Gastrocnemius medialis (tissue), 4 donors: ENCODE measurements around the gene HDAC4.

Experiments
- CTCF ChIP-seq, 5 experiments: fragments of 450-650 bp in 3 of 5; fragments of 200-600 bp in 2 of 5; sonication (generic) in 2 of 5; IDR thresholded peaks in 4 of 5; conservative IDR thresholded peaks in 1 of 5; 1 replicate in 4 of 5; 2 replicates in 1 of 5; pipeline ENCODE4 v1.5.1; 2016 to 2019; ENCODE audit warnings: antibody characterized with exemption in 5 of 5, mild to moderate bottlenecking in 3 of 5, moderate library complexity in 3 of 5
- POLR2A ChIP-seq, 2 donors: fragments of 450-650 bp; IDR thresholded peaks; one replicate each; pipeline ENCODE4 v1.6.1; 2017; ENCODE audit warnings: antibody characterized with exemption in 2 of 2, mild to moderate bottlenecking in 2 of 2, moderate library complexity in 2 of 2

- no peak for TF ChIP-seq CTCF (IDR thresholded peaks at IDR 0.05 in 4 of 5, conservative IDR thresholded peaks at IDR 0.05 in 1 of 5)
- TF ChIP-seq POLR2A (IDR thresholded peaks at IDR 0.05) = no peak
Measured at GRCh38 chr2:239381709-239382134, 19.1 kb downstream of the HDAC4 start.
